HFFc6 (cell line): ENCODE measurements around the gene XAB2. TPM values are rescaled to one million over a fixed set of nuclear protein-coding genes. Genes with fewer than 3 reads are reported as not detected.
A peak's percentile ranks its signal among the peaks of the same experiment; 100 is the strongest.

Source experiments
- DNase-seq: peaks from one replicate; pipeline ENCODE4 v3.0.0-alpha.2; 2018
- H3K27ac Mint-ChIP-seq: 2 replicates; pipeline ENCODE4 v1.8.0; 2020; ENCODE audit warnings: mild to moderate bottlenecking, mixed read lengths
- H3K27me3 Mint-ChIP-seq: 2 replicates; pipeline ENCODE4 v1.8.0; 2021; ENCODE audit warnings: mild to moderate bottlenecking, moderate library complexity, mixed read lengths; ENCODE audit not compliant: insufficient read depth
- H3K36me3 Mint-ChIP-seq: 2 replicates; pipeline ENCODE4 v1.8.0; 2021; ENCODE audit warnings: low read depth, mixed read lengths
- H3K4me1 Mint-ChIP-seq: 2 replicates; pipeline ENCODE4 v1.8.0; 2020; ENCODE audit warnings: low read depth, mixed read lengths
- H3K4me3 Mint-ChIP-seq: 2 replicates; pipeline ENCODE4 v1.8.0; 2020; ENCODE audit warnings: mild to moderate bottlenecking, moderate library complexity, mixed read lengths
- H3K9me3 Mint-ChIP-seq: 2 replicates; pipeline ENCODE4 v1.8.0; 2020; ENCODE audit warnings: mild to moderate bottlenecking, mixed read lengths
- total RNA-seq, 6 experiments: library from RNA; stranded (reverse); fragmentation: NEBNext Ultra II Directional; extraction: Animal tissue kit (Norgen Biotek cat#: 25700); gene quantifications; 2 replicates in 1 of 6; 3 replicates in 5 of 6; pipeline ENCODE4 v1.2.3, GENCODE V29; 2021
- TF ChIP-seq, protein P1 (sequence below): fragments of 200-600 bp; sonication (generic); IDR thresholded peaks from 2 replicates; pipeline ENCODE4 v1.5.0; 2021; ENCODE audit warnings: antibody characterized with exemption, mild to moderate bottlenecking

XAB2 gene
- total RNA-seq, 6 experiments from 2014 or later: 35.1 to 39.8 (median 36.3) TPM

DNA sequence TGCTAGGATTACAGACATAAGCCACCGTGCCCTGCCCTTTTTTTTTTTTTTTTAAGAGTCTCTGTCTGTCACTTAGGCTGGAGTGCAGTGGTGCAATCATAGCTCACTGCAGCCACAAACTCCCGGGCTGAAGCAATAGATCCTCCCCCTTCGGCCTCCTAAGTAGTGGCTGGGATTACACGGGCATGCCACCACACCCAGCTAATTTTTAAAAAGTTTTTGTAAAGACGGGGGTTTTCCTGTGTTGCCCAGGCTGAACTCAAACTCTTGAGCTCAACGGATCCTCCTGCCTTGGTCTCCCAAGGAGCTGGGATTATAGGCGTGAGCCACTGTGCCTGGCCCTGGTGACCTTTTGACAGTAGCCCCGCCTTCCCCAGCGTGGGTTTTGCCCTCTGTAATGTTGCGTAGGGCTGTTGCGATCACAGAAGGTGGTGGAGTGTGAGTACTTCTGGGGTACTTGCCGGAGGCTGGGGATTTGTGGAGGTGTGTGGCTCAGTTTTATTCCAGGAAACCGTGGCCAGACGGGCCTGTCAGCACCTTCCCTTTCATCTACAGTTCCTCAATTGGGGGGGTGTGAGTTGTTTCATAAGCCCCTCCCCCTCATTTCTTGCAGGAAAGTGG is 27.9 kb upstream of the XAB2 start:
- Mint-ChIP-seq H3K36me3 (no peaks in the 10 kb centered on the region), H3K27ac (no peak overlapping the region), H3K4me3 (no peak overlapping the region), H3K9me3 (no peaks in the 10 kb centered on the region), H3K4me1 (peaks cover 7% of the 10 kb centered on the region), H3K27me3 (peaks cover 32% of the 10 kb centered on the region)
- DNase-seq: no peak
- TF ChIP-seq, protein P1, sequence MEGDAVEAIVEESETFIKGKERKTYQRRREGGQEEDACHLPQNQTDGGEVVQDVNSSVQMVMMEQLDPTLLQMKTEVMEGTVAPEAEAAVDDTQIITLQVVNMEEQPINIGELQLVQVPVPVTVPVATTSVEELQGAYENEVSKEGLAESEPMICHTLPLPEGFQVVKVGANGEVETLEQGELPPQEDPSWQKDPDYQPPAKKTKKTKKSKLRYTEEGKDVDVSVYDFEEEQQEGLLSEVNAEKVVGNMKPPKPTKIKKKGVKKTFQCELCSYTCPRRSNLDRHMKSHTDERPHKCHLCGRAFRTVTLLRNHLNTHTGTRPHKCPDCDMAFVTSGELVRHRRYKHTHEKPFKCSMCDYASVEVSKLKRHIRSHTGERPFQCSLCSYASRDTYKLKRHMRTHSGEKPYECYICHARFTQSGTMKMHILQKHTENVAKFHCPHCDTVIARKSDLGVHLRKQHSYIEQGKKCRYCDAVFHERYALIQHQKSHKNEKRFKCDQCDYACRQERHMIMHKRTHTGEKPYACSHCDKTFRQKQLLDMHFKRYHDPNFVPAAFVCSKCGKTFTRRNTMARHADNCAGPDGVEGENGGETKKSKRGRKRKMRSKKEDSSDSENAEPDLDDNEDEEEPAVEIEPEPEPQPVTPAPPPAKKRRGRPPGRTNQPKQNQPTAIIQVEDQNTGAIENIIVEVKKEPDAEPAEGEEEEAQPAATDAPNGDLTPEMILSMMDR: no peak

DNA sequence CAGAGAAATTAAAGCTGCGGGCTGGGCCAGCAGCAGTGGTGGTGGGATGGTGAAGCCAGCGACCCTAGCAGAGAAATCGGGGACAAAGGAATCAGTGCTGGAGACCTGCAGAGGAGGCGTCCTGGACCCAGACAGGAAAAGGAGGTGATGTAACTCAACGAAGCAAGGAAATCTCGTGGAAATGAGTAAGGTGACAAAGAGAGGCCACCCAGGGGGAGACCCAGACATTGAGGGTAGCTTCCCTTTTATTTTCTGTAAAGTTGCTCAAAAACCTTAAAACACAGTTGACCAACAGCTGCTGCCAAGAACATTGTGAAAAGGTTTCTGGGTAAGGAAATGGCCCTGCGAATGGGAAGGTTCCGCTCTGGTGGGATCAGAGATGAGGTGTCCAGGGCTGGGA is 26.2 kb upstream of the XAB2 start:
- Mint-ChIP-seq H3K36me3 (no peaks in the 10 kb centered on the region), H3K27me3 (peaks cover 30% of the 10 kb centered on the region), H3K4me1 (peaks cover 10% of the 10 kb centered on the region), H3K4me3 (no peak overlapping the region), H3K9me3 (no peaks in the 10 kb centered on the region), H3K27ac (no peak overlapping the region)
- no peak for DNase-seq
- TF ChIP-seq, protein P1: no peak

DNA sequence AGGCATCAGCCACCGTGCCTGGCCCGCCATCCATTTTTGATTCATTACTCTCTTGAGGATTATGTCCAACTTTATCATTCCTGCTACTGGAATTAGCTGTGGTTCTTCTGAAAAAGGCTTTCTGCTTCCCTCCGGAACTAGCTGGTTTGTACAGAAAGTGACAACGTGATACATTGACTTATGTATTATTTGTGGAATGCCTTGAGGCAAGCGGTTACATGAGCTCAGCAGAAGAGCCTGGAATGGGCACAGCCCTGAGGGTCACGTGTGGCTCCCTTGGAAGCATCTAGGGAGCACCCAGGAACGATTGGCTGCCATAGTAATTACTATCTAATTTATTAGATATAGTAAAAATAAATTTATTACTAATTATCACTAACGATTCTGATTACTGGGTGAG is 25.1 kb upstream of the XAB2 start:
- H3K9me3 Mint-ChIP-seq: no peaks in the 10 kb centered on the region
- no peak overlapping the region for H3K4me3 Mint-ChIP-seq
- peaks cover 25% of the 10 kb centered on the region for H3K27me3 Mint-ChIP-seq
- no peaks in the 10 kb centered on the region for H3K36me3 Mint-ChIP-seq
- no peak overlapping the region for H3K27ac Mint-ChIP-seq
- H3K4me1 Mint-ChIP-seq: peaks cover 10% of the 10 kb centered on the region
- TF ChIP-seq, protein P1: no peak
- peak; percentile 50 for DNase-seq

DNA sequence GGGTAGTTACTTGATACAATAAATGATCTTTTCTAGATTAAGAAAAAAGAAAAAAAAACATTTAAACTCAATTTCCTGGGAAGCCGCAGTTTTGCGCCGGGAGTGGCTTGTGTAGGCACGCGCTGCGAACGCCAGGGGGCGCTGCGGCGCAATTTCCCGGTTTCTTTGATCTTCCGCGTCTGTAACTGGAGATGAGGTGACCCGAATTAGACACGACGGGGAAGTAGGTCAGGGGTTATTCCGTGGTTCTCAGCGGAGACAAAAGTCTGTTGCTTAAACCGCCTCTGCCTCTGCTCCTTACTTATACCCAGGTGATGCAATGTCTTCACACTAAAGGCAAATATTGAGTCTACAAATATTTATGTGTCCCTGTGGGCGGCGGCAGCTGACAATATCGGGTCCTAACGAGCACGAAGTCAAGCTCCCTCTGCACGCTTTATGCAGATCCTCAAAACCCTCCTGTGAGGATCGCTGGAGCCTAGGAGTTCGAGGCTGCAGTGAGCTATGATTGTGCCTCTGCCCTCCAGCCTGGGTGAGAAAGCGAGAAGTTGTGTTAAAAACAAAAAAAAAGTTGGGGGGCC is 22.8 kb upstream of the XAB2 start:
- H3K36me3 Mint-ChIP-seq: no peaks in the 10 kb centered on the region
- no peak overlapping the region for H3K27ac Mint-ChIP-seq
- H3K9me3 Mint-ChIP-seq: no peaks in the 10 kb centered on the region
- peaks cover 19% of the 10 kb centered on the region for H3K27me3 Mint-ChIP-seq
- peaks cover 10% of the 10 kb centered on the region for H3K4me1 Mint-ChIP-seq
- peak; percentile 44 for DNase-seq
- TF ChIP-seq, protein P1: peak; percentile 99
- peak overlapping the region; percentile 68 for H3K4me3 Mint-ChIP-seq

DNA sequence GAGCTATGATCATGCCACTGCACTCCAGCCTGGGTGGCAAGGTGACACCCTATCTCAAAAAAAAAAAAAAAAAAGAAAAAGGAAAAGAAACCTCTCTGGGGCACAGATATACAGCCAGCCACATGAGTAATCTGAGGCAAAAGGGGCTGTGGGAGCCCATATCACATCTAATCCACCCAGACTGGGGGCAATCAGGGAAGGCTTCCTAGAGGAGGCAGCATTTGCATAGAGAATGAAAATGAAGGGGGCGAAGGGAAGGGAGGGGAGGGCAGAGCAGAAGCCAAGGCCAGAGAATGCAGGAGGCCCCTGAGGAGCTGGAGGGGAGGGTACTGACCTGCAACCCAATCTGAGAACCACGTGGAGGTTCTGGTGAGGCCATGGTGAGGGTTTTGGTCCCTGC is 20.8 kb upstream of the XAB2 start:
- no peak for DNase-seq
- TF ChIP-seq, protein P1: no peak
- Mint-ChIP-seq H3K27me3 (peaks cover 14% of the 10 kb centered on the region), H3K27ac (no peak overlapping the region), H3K4me3 (no peak overlapping the region), H3K9me3 (no peaks in the 10 kb centered on the region), H3K4me1 (peaks cover 10% of the 10 kb centered on the region), H3K36me3 (no peaks in the 10 kb centered on the region)
